A673 (cell line): ENCODE data around the gene SFXN5. TPM values are rescaled to one million over a fixed set of nuclear protein-coding genes. Genes with fewer than 3 reads are reported as not detected.

Source experiments
- total RNA-seq: library from RNA; stranded (reverse); gene quantifications from 2 replicates; pipeline ENCODE4 v1.2.3, GENCODE V29; 2021

The SFXN5 gene
- total RNA-seq, 1 experiment from 2014 or later, result 23.1 TPM

Other genes with a start within 250 kb of the SFXN5 start
- 138 and 146 TPM in 2 replicates for gene EXOC6B, start 245.7 kb downstream of the SFXN5 start, total RNA-seq
- 22.6 and 25.6 TPM in 2 replicates for gene SPR, start 184.3 kb downstream of the SFXN5 start, total RNA-seq
- not detected in 2 replicates for gene EMX1, start 154.2 kb downstream of the SFXN5 start, total RNA-seq
- gene RAB11FIP5, start 41.2 kb upstream of the SFXN5 start, total RNA-seq, result 12.9 and 13.7 TPM in 2 replicates
- gene NOTO, start 130.9 kb upstream of the SFXN5 start, total RNA-seq, result 0.11 and 0.41 TPM in 2 replicates
- gene SMYD5, start 142.5 kb upstream of the SFXN5 start, total RNA-seq, result 54.5 and 57.3 TPM in 2 replicates
- 17.7 and 20.0 TPM in 2 replicates for gene PRADC1, start 161.5 kb upstream of the SFXN5 start, total RNA-seq
- gene CCT7, start 162.6 kb upstream of the SFXN5 start, total RNA-seq, result 627 and 648 TPM in 2 replicates
- 8.6 and 11.5 TPM in 2 replicates for gene FBXO41, start 212.8 kb upstream of the SFXN5 start, total RNA-seq
- gene EGR4, start 221.8 kb upstream of the SFXN5 start, total RNA-seq, result 1.9 and 2.0 TPM in 2 replicates